OCI-LY3 (cell line): ENCODE results near the gene NCK2.

Source experiments
- CTCF ChIP-seq: fragments of 200-600, 300-600 bp; sonication (generic); IDR thresholded peaks from 2 replicates; pipeline ENCODE4 v1.5.1; 2014; ENCODE audit warnings: antibody characterized with exemption, low read length, low read depth
- EZH2phosphoT487 ChIP-seq: fragments of 200-600 bp; shearing (Covaris generic); IDR thresholded peaks from 2 replicates; pipeline ENCODE4 v1.6.1; 2018; ENCODE audit warnings: antibody characterized with exemption, mixed run types, low read depth

DNA sequence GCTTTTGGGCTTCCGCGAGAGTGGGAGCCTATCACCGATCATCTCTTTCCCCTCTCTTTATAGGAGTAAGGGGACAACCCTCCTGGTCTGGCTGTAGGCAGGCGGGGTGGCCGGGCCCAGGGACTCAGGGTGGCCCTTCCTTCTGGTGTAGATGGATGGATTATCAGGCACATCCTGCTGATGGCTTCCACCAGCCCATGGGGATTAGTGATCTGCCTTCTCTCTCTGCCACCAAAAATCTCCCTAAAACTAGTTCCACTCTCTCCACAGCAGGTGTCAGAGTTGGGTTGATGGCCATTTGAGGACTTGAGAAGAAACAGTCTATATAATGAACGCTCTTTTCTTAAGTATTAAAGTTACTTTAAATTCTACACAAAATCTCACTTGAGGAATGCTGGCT, 37.4 kb downstream of the NCK2 start:
- peak; percentile 41 for TF ChIP-seq CTCF
- TF ChIP-seq EZH2phosphoT487 = no peak
